RWPE1 (cell line): Measurements from ENCODE around the gene LHX1.

Experiments
- CTCF ChIA-PET: fragments of 350-600 bp; sonication (Branson Sonifier 250); formaldehyde crosslinking; extraction: SDS; loops from one replicate; lab custom pipeline; 2021; lab: Yijun Ruan, JAX
- POLR2A ChIA-PET: fragments of 400-600 bp; formaldehyde crosslinking; extraction: SDS; loops from one replicate; lab custom pipeline; 2020; ENCODE audit warnings: antibody characterized with exemption; ENCODE audit not compliant: low non-redundant PET; lab: Yijun Ruan, JAX
- DNase-seq: peaks from one replicate; pipeline ENCODE4 v3.0.0; 2012; ENCODE audit warnings: low spot score
- H3K27ac ChIP-seq: fragments of 450-650 bp; 2 replicates; pipeline ENCODE4 v1.5.1; 2017
- TF ChIP-seq, protein P1 (sequence below): fragments of 450-650 bp; conservative IDR thresholded peaks from 2 replicates; pipeline ENCODE4 v1.5.1; 2017; ENCODE audit warnings: low read depth, mild to moderate bottlenecking

Gene LHX1

DNA sequence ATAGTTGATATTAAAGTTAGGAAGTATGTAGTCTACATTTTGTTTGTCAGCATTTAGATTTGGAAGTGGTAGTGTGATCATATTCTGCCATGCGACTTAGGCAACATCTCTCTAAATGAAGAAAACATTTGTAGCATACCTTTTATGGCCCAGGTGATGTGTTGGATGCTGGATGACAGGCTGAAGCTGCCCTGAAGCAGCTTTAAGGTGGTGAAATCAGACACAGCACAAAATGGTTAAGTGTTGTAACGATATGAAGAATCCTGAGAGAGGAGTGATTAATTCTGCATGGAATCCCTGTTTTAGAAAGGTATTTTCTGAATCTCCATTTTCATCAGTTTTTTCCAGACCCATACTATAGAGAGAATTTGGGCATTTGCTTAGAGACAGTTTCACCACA is 39.8 kb downstream of the LHX1 start:
- ChIA-PET CTCF (no interaction called here), POLR2A (no interaction called here)
- DNase-seq, result peak; percentile 13
- H3K27ac ChIP-seq, result no peak overlapping the region
- TF ChIP-seq, protein P1, sequence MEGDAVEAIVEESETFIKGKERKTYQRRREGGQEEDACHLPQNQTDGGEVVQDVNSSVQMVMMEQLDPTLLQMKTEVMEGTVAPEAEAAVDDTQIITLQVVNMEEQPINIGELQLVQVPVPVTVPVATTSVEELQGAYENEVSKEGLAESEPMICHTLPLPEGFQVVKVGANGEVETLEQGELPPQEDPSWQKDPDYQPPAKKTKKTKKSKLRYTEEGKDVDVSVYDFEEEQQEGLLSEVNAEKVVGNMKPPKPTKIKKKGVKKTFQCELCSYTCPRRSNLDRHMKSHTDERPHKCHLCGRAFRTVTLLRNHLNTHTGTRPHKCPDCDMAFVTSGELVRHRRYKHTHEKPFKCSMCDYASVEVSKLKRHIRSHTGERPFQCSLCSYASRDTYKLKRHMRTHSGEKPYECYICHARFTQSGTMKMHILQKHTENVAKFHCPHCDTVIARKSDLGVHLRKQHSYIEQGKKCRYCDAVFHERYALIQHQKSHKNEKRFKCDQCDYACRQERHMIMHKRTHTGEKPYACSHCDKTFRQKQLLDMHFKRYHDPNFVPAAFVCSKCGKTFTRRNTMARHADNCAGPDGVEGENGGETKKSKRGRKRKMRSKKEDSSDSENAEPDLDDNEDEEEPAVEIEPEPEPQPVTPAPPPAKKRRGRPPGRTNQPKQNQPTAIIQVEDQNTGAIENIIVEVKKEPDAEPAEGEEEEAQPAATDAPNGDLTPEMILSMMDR, result no peak

DNA sequence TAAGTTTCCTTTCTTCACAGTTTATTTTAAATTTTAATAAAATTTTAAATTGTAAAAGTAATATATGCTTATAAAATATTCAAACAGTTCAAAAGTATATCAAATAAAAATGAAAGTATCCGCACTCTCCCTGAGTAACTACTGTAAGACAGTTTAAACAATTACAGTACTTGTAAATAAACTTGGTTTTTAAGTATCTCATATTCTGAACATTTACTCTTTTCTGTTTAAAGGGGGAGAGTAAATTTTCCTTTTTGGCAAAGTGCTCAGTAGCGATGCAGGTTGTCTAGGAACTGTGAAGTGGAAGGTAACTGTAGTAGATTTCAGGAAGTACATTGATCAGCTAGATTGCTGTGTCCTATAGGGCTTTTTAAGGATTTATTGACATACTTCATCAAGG is 40.3 kb downstream of the LHX1 start:
- TF ChIP-seq, protein P1, result no peak
- POLR2A ChIA-PET, result no interaction called here
- DNase-seq, result no peak
- CTCF ChIA-PET, result no interaction called here
- no peak overlapping the region for H3K27ac ChIP-seq

DNA sequence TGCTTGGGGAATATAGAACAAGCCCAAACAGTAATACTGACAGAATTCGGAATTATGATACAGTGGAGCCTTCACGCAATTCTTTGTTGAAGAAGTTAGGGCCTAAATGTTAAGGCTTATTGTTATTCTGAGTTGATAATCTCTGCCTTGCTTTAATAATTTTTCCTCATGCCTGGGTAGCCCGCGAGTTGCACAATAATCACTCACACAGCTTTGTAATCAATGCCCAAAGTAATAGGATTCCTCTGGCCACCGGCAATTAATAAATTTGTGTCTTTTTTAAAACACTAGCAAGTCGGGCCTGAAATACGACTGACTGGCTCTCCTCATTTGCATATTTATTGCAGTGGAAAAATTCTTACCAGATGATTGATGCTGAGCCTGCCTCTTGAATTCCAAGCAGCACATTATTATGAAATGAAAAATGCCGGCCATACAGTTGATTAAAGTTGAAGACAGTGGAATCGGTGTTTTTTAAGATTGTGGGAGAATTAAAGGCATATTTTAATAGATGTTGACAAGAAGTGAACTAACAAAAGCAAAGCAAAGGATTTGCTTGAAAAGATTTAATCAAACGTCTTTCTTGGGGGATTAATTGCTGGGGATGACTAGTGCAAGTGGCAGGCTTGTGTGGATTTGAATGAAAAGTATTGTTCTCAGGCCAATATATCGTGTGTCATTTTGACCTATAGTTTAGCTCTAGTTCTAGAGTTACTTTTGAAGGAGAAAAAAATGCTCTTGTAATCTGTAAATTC is 41.7 kb downstream of the LHX1 start:
- TF ChIP-seq, protein P1, result no peak
- POLR2A ChIA-PET, result no interaction called here
- DNase-seq, result peak; percentile 29
- CTCF ChIA-PET, result interaction anchor here (0.6 to 1.6 kb wide), 2 partner anchors 10 to 339 kb away, joined by 3 to 8 read pairs; no protein-coding TSS in a partner anchor
- no peak overlapping the region for H3K27ac ChIP-seq

DNA sequence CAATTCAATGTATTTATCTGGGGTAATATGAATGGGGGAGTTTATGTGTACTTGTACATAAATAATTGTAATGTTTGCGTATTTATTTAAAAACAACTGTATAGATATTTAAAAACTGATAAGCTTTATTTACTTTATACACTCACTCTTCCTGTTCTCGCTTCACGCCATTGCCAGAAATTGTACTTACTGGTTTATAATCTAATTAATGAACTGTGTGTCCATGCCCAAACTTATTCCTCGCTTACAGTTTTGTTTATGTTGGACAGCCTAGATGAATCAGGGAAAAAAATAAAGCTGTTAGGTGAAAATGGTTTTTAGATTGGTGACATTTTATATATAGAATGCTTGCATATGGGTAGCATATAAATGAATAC is 42.3 kb downstream of the LHX1 start:
- no peak overlapping the region for H3K27ac ChIP-seq
- TF ChIP-seq, protein P1, result no peak
- DNase-seq, result no peak
- CTCF ChIA-PET, result interaction anchor here (0.6 to 1.6 kb wide), 2 partner anchors 10 to 339 kb away, joined by 3 to 8 read pairs; no protein-coding TSS in a partner anchor
- POLR2A ChIA-PET, result no interaction called here

DNA sequence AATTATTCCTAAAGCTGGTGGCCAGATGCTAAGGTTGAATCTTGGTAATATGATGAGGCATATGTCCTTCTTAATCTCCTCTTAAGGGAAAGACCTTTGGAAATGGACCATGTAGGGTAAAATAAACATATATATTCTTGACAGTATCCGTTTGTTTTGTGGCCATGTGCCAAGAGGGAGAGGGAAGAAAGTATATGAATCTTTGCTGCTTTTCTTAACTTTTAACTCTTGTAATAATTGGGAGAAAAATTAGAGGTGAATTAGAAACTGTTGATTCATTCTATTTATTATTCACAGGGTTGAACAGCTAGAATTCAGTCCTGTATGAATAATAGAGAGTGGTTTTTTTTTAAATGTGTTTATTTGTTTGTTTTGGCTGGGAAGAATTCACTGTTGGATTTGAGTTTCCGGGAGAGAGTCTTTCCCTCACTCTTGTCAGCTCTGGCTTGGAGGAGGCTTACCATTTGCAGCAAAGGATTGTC is 43.0 kb downstream of the LHX1 start:
- TF ChIP-seq, protein P1, result no peak
- DNase-seq, result no peak
- ChIA-PET POLR2A (no interaction called here), CTCF (interaction anchor here (0.7 to 1.6 kb wide), 2 partner anchors 9 to 10 kb away, joined by 7 to 8 read pairs; no protein-coding TSS in a partner anchor)
- H3K27ac ChIP-seq, result no peak overlapping the region

DNA sequence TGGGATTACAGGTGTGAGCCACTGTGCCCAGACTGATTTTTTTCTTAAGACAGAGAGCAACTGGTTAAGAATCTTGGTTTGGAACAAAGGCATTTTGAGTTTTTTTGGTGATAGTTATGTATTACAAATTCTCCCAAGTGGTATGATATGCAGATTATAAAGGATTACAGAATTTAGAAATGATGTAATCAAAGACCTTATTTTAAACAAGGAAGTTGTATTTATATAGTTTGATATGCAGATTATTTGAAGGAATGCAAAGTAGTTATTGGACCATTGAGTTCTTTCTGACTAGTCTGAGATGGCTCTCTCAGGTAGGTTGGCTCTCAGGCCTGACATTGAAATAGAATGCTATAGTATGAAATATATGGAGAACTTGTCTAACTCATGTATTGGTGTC is 46.3 kb downstream of the LHX1 start:
- H3K27ac ChIP-seq, result no peak overlapping the region
- CTCF ChIA-PET, result no interaction called here
- no peak for DNase-seq
- POLR2A ChIA-PET, result no interaction called here
- TF ChIP-seq, protein P1, result no peak
